ENCODE results near the gene ZNF84. TPM values are rescaled to one million over a fixed set of nuclear protein-coding genes. Genes with fewer than 3 reads are reported as not detected.

Gene ZNF84
- total and polyA plus RNA-seq, 7 donors, result 0.92 to 32.7 (median 28.8) TPM

- DNase-seq, result no peak
- Histone ChIP-seq H3K27me3 (no peaks in the 10 kb centered on the region), H3K9me3 (peaks cover 52 to 99% (median 85%) of the 10 kb centered on the region in 4 donors), H3K27ac (no peak overlapping the region), H3K36me3 (peaks cover 24 to 93% (median 56%) of the 10 kb centered on the region in 4 donors), H3K4me1 (no peaks in the 10 kb centered on the region), H3K4me3 (no peak overlapping the region)
- 97 to 98% methylated on average over 5 of the region's 5 CpGs for WGBS, 2 donors
- intact Hi-C loops (cut with DNase I), result no loop called here
- no peak for TF ChIP-seq POLR2AphosphoS5 (IDR thresholded peaks at IDR 0.05)
- no peak for TF ChIP-seq EP300 (IDR thresholded peaks at IDR 0.05)
- TF ChIP-seq CTCF (IDR thresholded peaks at IDR 0.05), result no peak
- TF ChIP-seq POLR2A (IDR thresholded peaks at IDR 0.05), result no peak
Measured at GRCh38 chr12:133106253-133106652, 68.9 kb downstream of the ZNF84 start.

- H3K36me3 ChIP-seq, result peaks cover 20 to 84% (median 48%) of the 10 kb centered on the region in 4 donors
- WGBS, 2 donors, result 94 to 98% methylated on average over 1 of the region's 1 CpG
Measured at GRCh38 chr12:133107121-133107520, 69.8 kb downstream of the ZNF84 start.

GRCh38 chr12:133108150-133108549 lies 70.8 kb downstream of the ZNF84 start:
- DNase-seq, result no peak
- Histone ChIP-seq H3K36me3 (peaks cover 20 to 80% (median 37%) of the 10 kb centered on the region in 4 donors), H3K4me3 (no peak overlapping the region), H3K9me3 (peaks cover 56 to 95% (median 75%) of the 10 kb centered on the region in 4 donors), H3K4me1 (no peaks in the 10 kb centered on the region), H3K27ac (no peak overlapping the region), H3K27me3 (no peaks in the 10 kb centered on the region)
- intact Hi-C loops (cut with DNase I), result loop anchor here (2.0 kb wide), 1 partner anchor 21 kb away; no protein-coding TSS in a partner anchor
- TF ChIP-seq EP300 (IDR thresholded peaks at IDR 0.05) (no peak), POLR2AphosphoS5 (IDR thresholded peaks at IDR 0.05) (no peak), POLR2A (IDR thresholded peaks at IDR 0.05) (no peak), CTCF (IDR thresholded peaks at IDR 0.05) (no peak)
- 96 to 99% methylated on average over 2 of the region's 2 CpGs for WGBS, 2 donors

More at GRCh38 chr12:133107121-133107520, 69.8 kb downstream of the ZNF84 start:
- no peak for DNase-seq
- Histone ChIP-seq H3K4me1 (no peaks in the 10 kb centered on the region), H3K27me3 (no peaks in the 10 kb centered on the region), H3K27ac (no peak overlapping the region), H3K4me3 (no peak overlapping the region), H3K9me3 (peaks cover 55 to 96% (median 79%) of the 10 kb centered on the region in 4 donors)
- intact Hi-C loops (cut with DNase I), result no loop called here
- no peak for TF ChIP-seq POLR2A (IDR thresholded peaks at IDR 0.05)
- TF ChIP-seq EP300 (IDR thresholded peaks at IDR 0.05), result no peak
- no peak for TF ChIP-seq CTCF (IDR thresholded peaks at IDR 0.05)
- no peak for TF ChIP-seq POLR2AphosphoS5 (IDR thresholded peaks at IDR 0.05)

Small RNAs within 50 kb of the gene (small RNA-seq; reads per million reads assigned to genes)
- 0 reads per million in 3 donors for gene RNU4ATAC12P

Other genes with a start within 250 kb of the ZNF84 start
- gene GOLGA3, start 208.6 kb upstream of the ZNF84 start, total RNA-seq, result 10 to 100 TPM; 45.7 to 78.4 (median 56.2) TPM
- gene GOLGA3, start 208.6 kb upstream of the ZNF84 start, polyA plus RNA-seq, result 10 to 100 TPM in 2 of 3 donors, 1 to 10 TPM in 1; 9.6 to 38.0 (median 17.6) TPM
- gene CHFR, start 149.9 kb upstream of the ZNF84 start, total RNA-seq, result 10 to 100 TPM; 21.4 to 52.3 (median 30.2) TPM
- gene CHFR, start 149.9 kb upstream of the ZNF84 start, polyA plus RNA-seq, result 10 to 100 TPM; 18.0 to 38.9 (median 20.3) TPM
- gene ZNF605, start 81.2 kb upstream of the ZNF84 start, total RNA-seq, result 10 to 100 TPM in 1 of 4 donors, 1 to 10 TPM in 3; 6.2 to 15.5 (median 8.3) TPM
- gene ZNF605, start 81.2 kb upstream of the ZNF84 start, polyA plus RNA-seq, result 1 to 10 TPM in 2 of 3 donors, under 1 TPM in 1; 0.92 to 4.5 (median 1.2) TPM
- gene ZNF26, start 51.1 kb upstream of the ZNF84 start, total RNA-seq, result 10 to 100 TPM in 1 of 4 donors, 1 to 10 TPM in 3; 7.9 to 10.8 (median 9.2) TPM
- 1 to 10 TPM in 2 of 3 donors, under 1 TPM in 1; 0.69 to 5.5 (median 1.8) TPM for gene ZNF26, start 51.1 kb upstream of the ZNF84 start, polyA plus RNA-seq
- gene ZNF140, start 43.4 kb downstream of the ZNF84 start, total RNA-seq, result 10 to 100 TPM; 12.4 to 18.8 (median 15.4) TPM
- 10 to 100 TPM in 2 of 3 donors, 1 to 10 TPM in 1; 7.8 to 14.8 (median 12.9) TPM for gene ZNF140, start 43.4 kb downstream of the ZNF84 start, polyA plus RNA-seq
- gene ZNF891, start 92.8 kb downstream of the ZNF84 start, total RNA-seq, result 1 to 10 TPM; 3.1 to 6.1 (median 4.4) TPM
- gene ZNF891, start 92.8 kb downstream of the ZNF84 start, polyA plus RNA-seq, result under 1 TPM; under 0.01 to 0.98 (median 0.23) TPM
- gene ZNF10, start 93.1 kb downstream of the ZNF84 start, total RNA-seq, result 10 to 100 TPM; 10.5 to 22.8 (median 13.1) TPM
- gene ZNF10, start 93.1 kb downstream of the ZNF84 start, polyA plus RNA-seq, result 1 to 10 TPM in 2 of 3 donors, under 1 TPM in 1; 0.46 to 3.0 (median 1.2) TPM
- gene ZNF268, start 144.0 kb downstream of the ZNF84 start, total RNA-seq, result 10 to 100 TPM; 12.8 to 21.9 (median 19.5) TPM
- 1 to 10 TPM; 2.8 to 6.9 (median 5.4) TPM for gene ZNF268, start 144.0 kb downstream of the ZNF84 start, polyA plus RNA-seq
- gene ANHX, start 198.4 kb downstream of the ZNF84 start, total RNA-seq, result not detected
- gene ANHX, start 198.4 kb downstream of the ZNF84 start, polyA plus RNA-seq, result not detected

All from sigmoid colon (tissue), 7 donors.